COR-L47 (cell line): Measurements from ENCODE around the gene MYO15B.

Source experiments
- DNase-seq: peaks from one replicate; lab custom pipeline; 2025; lab: John Stamatoyannopoulos, UW

The MYO15B gene

DNA sequence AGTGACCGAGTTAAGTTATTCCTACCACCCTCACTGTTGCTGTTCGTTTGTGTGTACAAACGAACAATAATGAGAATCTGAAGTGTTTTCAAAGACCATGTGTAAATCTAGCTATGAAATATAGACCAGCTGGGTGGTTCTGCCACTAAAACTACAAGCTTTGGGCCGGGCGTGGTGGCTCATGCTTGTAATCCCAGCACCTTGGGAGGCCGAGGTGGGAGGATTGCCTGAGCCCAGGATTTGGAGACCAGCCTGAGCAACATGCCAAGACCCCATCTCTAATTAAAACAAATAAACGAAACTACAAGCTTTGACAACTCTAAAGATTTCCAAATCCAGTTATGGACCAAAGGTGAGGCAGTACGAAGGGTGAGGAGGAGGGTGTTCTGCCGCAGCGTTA lies 78.4 kb downstream of the MYO15B start:
- no peak for DNase-seq

DNA sequence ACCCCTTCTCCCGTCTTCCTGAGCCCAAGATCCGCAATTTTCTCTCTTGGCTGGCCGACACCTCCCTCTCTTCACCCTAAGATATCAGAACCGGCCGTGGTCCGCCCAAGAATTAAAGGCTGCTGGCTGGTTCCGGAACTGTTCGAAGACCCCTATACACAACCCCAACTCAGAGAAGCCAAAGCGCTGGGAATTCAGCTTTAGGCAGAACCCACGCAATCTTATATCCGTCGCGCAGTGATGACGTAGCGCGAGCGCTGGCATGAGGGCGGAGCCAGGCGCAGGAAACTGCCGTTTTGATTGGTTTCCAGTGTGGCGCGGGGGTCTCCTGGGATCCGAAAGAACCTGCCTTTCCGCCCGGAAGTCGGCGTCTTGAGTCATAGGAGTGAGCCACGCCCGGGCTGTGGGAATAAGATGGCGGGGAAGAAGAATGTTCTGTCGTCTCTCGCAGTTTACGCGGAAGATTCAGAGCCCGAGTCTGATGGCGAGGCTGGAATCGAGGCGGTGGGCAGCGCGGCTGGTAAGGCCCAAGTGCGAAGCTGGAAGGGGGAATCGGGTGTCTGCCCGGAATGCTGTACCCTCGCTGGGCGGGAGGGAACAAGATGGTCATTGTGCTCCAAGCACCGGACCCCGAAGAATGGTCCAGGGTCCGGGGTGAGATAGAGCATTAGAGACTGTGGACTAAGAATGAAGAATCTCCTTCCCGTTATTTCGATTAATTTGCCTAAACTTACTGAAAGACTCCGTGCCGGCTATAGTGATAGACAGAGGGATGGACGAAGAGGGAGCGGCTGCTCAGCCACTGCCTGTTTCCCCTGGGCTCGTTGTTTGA lies 79.6 kb downstream of the MYO15B start, which contains the start of the genes RECQL5 and SAP30BP:
Gene RECQL5 (minus strand): TSS at position 196 of the 832 bp plus-strand sequence. CDS start 597 bp downstream, outside the sequence.
Gene SAP30BP (plus strand): TSS at position 380 of the 832 bp plus-strand sequence. CDS start 35 bp downstream, at position 415.
- peak; percentile 98 for DNase-seq

DNA sequence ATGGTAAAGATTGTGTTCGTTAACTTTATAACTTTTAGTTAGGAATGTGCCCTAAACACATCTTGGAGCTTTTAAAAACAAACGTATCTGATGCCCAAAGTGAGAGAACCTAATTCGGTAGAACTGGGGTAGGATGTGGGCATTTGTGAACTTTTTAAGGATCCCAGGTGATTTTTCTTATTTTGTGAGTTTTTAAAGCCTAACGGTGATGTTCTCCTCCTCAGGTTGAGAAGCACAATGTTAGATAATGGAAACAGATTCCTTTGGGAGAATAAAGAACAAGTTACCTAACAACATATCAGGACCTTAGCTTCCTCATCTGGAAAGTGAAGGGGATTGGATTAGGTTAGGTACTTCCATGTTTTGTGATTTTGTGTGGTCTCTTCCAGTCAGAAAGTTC lies 80.2 kb downstream of the MYO15B start:
- no peak for DNase-seq

DNA sequence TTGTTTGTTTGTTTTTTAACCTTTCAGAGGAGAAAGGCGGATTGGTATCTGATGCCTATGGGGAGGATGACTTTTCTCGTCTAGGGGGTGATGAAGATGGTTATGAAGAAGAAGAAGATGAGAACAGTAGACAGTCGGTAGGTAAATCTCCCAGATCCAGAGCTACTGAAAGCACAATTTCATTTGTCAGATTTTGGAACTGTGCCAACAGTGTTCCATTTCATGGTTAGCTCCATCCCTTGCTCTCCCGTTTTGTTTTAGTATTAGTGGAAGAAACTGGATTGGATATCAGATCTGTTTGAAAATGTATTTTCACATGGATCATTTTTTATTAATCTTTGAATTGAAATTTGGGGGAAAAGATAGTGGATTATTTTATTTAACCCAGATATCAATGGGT lies 80.9 kb downstream of the MYO15B start:
- no peak for DNase-seq

DNA sequence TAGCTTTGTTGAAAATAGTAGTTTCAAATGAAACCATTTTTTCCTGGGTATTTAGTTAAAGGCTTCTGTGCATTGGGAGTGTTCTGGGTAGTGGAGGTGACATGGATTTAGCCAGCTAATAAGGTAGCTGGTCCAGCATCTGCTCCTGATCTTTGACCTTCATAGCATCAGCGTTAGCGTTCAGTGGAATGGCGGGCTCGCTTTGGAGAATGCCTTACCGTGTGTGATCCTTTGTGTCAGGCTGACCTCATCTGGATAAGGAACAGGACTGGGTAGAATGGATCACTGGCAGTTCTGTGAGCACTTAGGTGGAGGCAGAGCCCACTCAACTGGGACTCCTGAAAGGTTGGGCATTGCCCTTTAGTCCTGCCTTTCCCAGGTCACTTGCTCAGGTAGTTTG lies 83.3 kb downstream of the MYO15B start:
- DNase-seq, result no peak

DNA sequence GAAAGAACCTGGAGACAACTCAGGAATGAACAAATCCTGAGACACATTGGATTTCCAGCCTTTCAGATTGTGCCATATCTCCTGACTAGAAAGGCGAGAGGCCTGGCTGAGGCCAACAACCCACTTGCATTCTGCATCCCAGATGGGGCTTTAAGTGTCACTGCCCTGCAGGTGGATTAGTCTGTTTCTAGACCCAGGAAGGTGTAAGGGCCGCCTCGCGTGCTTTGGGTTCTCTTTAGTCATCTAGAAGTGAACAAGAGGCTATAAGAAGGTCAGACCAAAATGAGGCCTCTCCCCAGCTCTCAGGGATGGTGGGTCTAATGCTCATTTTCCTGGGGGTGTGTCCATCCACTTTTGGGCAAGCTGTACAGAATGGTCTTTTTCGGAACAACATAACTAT lies 84.4 kb downstream of the MYO15B start:
- DNase-seq, result no peak

DNA sequence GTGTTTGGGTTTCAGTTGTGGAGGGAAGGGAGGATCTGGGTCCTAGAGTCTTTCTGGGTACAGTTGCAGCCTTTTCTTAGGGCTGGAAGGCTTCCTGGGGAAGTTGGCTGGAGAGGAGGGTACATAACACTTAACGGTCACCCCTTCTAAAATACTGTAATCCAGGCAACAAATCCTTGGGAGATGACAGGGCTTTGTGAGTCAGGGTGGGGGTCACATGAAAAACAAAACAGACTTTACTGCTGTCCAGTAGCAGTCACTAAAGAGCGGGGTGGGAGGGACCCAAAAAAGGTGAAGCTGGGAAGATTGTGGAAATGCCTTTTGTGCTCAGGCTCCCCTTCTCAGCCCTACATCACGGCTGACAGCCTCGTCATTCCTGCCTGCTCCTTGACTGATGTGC lies 85.9 kb downstream of the MYO15B start:
- DNase-seq, result no peak
